ENCODE measurements around the gene CYP19A1.

Gene CYP19A1

GRCh38 chr15:51168700-51169099, 169.7 kb downstream of the CYP19A1 start:
- no peak overlapping the region for H3K27ac ChIP-seq (ENCODE audit: low read depth, low read length)

GRCh38 chr15:51163843-51164242, 174.6 kb downstream of the CYP19A1 start:
- no peaks in the 10 kb centered on the region for H3K27me3 ChIP-seq (ENCODE audit: control insufficient read depth, insufficient read depth, low read length)
- H3K9ac ChIP-seq (ENCODE audit: low read length): no peak overlapping the region
- no peak overlapping the region for H3K27ac ChIP-seq (ENCODE audit: low read depth, low read length)
- H3K4me1 ChIP-seq (ENCODE audit: control insufficient read depth, insufficient read depth, low read length): peaks cover 3% of the 10 kb centered on the region
- no peak overlapping the region for H3K4me3 ChIP-seq (ENCODE audit: low read length)
- no peaks in the 10 kb centered on the region for H3K36me3 ChIP-seq (ENCODE audit: control insufficient read depth, insufficient read depth, low read length)

More at GRCh38 chr15:51168700-51169099, 169.7 kb downstream of the CYP19A1 start:
- no peak overlapping the region for H3K9ac ChIP-seq (ENCODE audit: low read length)
- no peak overlapping the region for H3K4me3 ChIP-seq (ENCODE audit: low read length)
- H3K36me3 ChIP-seq (ENCODE audit: control insufficient read depth, insufficient read depth, low read length): no peaks in the 10 kb centered on the region
- no peaks in the 10 kb centered on the region for H3K4me1 ChIP-seq (ENCODE audit: control insufficient read depth, insufficient read depth, low read length)
- H3K27me3 ChIP-seq (ENCODE audit: control insufficient read depth, insufficient read depth, low read length): no peaks in the 10 kb centered on the region

- peaks cover 3% of the 10 kb centered on the region for H3K4me1 ChIP-seq (ENCODE audit: control insufficient read depth, insufficient read depth, low read length)
- H3K36me3 ChIP-seq (ENCODE audit: control insufficient read depth, insufficient read depth, low read length): no peaks in the 10 kb centered on the region
- H3K9ac ChIP-seq (ENCODE audit: low read length): no peak overlapping the region
- no peak overlapping the region for H3K4me3 ChIP-seq (ENCODE audit: low read length)
- no peak overlapping the region for H3K27ac ChIP-seq (ENCODE audit: low read depth, low read length)
- no peaks in the 10 kb centered on the region for H3K27me3 ChIP-seq (ENCODE audit: control insufficient read depth, insufficient read depth, low read length)
These were observed 175.3 kb downstream of the CYP19A1 start for GRCh38 chr15:51162865-51163762.

- Histone ChIP-seq H3K27me3 (ENCODE audit: control insufficient read depth, insufficient read depth, low read length) (no peaks in the 10 kb centered on the region), H3K27ac (ENCODE audit: low read depth, low read length) (no peak overlapping the region), H3K9ac (ENCODE audit: low read length) (no peak overlapping the region), H3K36me3 (ENCODE audit: control insufficient read depth, insufficient read depth, low read length) (no peaks in the 10 kb centered on the region), H3K4me3 (ENCODE audit: low read length) (no peak overlapping the region), H3K4me1 (ENCODE audit: control insufficient read depth, insufficient read depth, low read length) (peaks cover 3% of the 10 kb centered on the region)
These were observed 176.7 kb downstream of the CYP19A1 start for GRCh38 chr15:51161491-51162220.

- Histone ChIP-seq H3K27ac (ENCODE audit: low read depth, low read length) (no peak overlapping the region), H3K4me3 (ENCODE audit: low read length) (no peak overlapping the region), H3K36me3 (ENCODE audit: control insufficient read depth, insufficient read depth, low read length) (no peaks in the 10 kb centered on the region), H3K9ac (ENCODE audit: low read length) (no peak overlapping the region), H3K27me3 (ENCODE audit: control insufficient read depth, insufficient read depth, low read length) (no peaks in the 10 kb centered on the region), H3K4me1 (ENCODE audit: control insufficient read depth, insufficient read depth, low read length) (peaks cover 3% of the 10 kb centered on the region)
These were observed 177.9 kb downstream of the CYP19A1 start for GRCh38 chr15:51160484-51160883.

Data from rectal smooth muscle tissue (tissue), 1 donor.